AG10803 (cell line): ENCODE data around the gene TBCD.

Experiments used
- DNase-seq: peaks from one replicate; pipeline ENCODE4 v3.0.0; 2010; ENCODE audit warnings: low read depth
- H3K4me3 ChIP-seq: 2 replicates; pipeline ENCODE4 v1.5.1; 2011; ENCODE audit warnings: mild to moderate bottlenecking, low read length, control low read depth
- CTCF ChIP-seq: conservative IDR thresholded peaks from 2 replicates; pipeline ENCODE4 v1.5.1; 2011; ENCODE audit warnings: mild to moderate bottlenecking, low read length, control low read depth, inconsistent platforms

TBCD gene

GRCh38 chr17:82884970-82885353 lies 133.1 kb downstream of the TBCD start:
- no peak for TF ChIP-seq CTCF
- H3K4me3 ChIP-seq = no peak overlapping the region
- DNase-seq = no peak

GRCh38 chr17:82887255-82888164 lies 135.6 kb downstream of the TBCD start:
- no peak overlapping the region for H3K4me3 ChIP-seq
- TF ChIP-seq CTCF = no peak

GRCh38 chr17:82888583-82889495 lies 137.0 kb downstream of the TBCD start:
- no peak for TF ChIP-seq CTCF
- no peak overlapping the region for H3K4me3 ChIP-seq
- DNase-seq = no peak

More at GRCh38 chr17:82887255-82888164, 135.6 kb downstream of the TBCD start:
- DNase-seq = no peak

GRCh38 chr17:82889496-82890338 lies 137.9 kb downstream of the TBCD start:
- no peak overlapping the region for H3K4me3 ChIP-seq
- no peak for TF ChIP-seq CTCF
- no peak for DNase-seq

- no peak for TF ChIP-seq CTCF
- DNase-seq = no peak
- H3K4me3 ChIP-seq = no peak overlapping the region
Observed at GRCh38 chr17:82890339-82890730, 138.5 kb downstream of the TBCD start.

- TF ChIP-seq CTCF = no peak
- H3K4me3 ChIP-seq = no peak overlapping the region
- no peak for DNase-seq
Observed at GRCh38 chr17:82890926-82891678, 139.2 kb downstream of the TBCD start.
